Neural cell (in vitro differentiated cells): ENCODE data around the gene C6orf163.

Experiments used
- EP300 ChIP-seq: fragments of 450-650 bp; conservative IDR thresholded peaks from 2 replicates; pipeline ENCODE4 v1.6.1; 2014; ENCODE audit warnings: antibody characterized with exemption, mild to moderate bottlenecking, moderate library complexity; ENCODE audit not compliant: poor library complexity, severe bottlenecking
- EZH2 ChIP-seq: fragments of 200-600, 300-800 bp; shearing (Covaris generic), sonication (generic); IDR thresholded peaks from 2 replicates; pipeline ENCODE4 v1.6.1; 2014; ENCODE audit warnings: antibody characterized with exemption, low read length, borderline replicate concordance, mild to moderate bottlenecking; ENCODE audit not compliant: insufficient read depth, poor library complexity, severe bottlenecking
- MXI1 ChIP-seq: fragments of 450-650 bp; conservative IDR thresholded peaks from 2 replicates; pipeline ENCODE4 v1.6.1; 2014; ENCODE audit warnings: antibody characterized with exemption, mild to moderate bottlenecking; ENCODE audit not compliant: poor library complexity, severe bottlenecking
- POLR2AphosphoS5 ChIP-seq: IDR thresholded peaks from 2 replicates; pipeline ENCODE4 v1.6.1; 2012
- RAD21 ChIP-seq: fragments of 450-650 bp; conservative IDR thresholded peaks from 2 replicates; pipeline ENCODE4 v1.6.1; 2014; ENCODE audit warnings: antibody characterized with exemption, mild to moderate bottlenecking, moderate library complexity
- SMC3 ChIP-seq: fragments of 450-650 bp; conservative IDR thresholded peaks from 2 replicates; pipeline ENCODE4 v1.6.1; 2014; ENCODE audit warnings: antibody characterized with exemption, mild to moderate bottlenecking, moderate library complexity; ENCODE audit not compliant: poor library complexity
- TAF1 ChIP-seq: IDR thresholded peaks from 2 replicates; pipeline ENCODE4 v1.6.1; 2012; ENCODE audit warnings: low read depth
- TF ChIP-seq, protein P1 (sequence below): fragments of 450-650 bp; IDR thresholded peaks from 2 replicates; pipeline ENCODE4 v1.5.1; 2014; ENCODE audit warnings: antibody characterized with exemption, mild to moderate bottlenecking, moderate library complexity; ENCODE audit not compliant: poor library complexity, severe bottlenecking
- TF ChIP-seq, protein P2 (sequence below): IDR thresholded peaks from 2 replicates; pipeline ENCODE4 v1.6.1; 2012; ENCODE audit warnings: borderline replicate concordance

DNA sequence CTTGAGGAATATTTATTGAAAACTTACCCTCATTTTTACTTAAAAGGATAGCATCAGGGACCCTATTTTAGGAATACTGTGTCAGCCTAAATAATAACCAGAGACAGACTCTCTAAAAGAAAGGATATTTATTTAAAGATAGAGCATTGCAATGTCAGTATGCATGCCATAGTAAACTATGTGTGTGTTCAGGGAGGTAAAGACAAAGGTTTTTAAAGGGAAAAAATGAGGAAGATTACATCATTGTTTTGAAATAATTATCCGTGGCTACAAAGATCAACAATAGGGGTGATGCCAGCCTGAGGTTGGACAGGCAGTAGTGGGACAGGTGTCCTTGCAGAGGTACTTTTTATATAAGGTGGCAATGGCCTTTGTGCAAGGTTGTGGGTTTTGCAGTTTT, 39.4 kb downstream of the C6orf163 start:
- TF ChIP-seq, protein P1, sequence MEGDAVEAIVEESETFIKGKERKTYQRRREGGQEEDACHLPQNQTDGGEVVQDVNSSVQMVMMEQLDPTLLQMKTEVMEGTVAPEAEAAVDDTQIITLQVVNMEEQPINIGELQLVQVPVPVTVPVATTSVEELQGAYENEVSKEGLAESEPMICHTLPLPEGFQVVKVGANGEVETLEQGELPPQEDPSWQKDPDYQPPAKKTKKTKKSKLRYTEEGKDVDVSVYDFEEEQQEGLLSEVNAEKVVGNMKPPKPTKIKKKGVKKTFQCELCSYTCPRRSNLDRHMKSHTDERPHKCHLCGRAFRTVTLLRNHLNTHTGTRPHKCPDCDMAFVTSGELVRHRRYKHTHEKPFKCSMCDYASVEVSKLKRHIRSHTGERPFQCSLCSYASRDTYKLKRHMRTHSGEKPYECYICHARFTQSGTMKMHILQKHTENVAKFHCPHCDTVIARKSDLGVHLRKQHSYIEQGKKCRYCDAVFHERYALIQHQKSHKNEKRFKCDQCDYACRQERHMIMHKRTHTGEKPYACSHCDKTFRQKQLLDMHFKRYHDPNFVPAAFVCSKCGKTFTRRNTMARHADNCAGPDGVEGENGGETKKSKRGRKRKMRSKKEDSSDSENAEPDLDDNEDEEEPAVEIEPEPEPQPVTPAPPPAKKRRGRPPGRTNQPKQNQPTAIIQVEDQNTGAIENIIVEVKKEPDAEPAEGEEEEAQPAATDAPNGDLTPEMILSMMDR = no peak
- TF ChIP-seq, protein P2, sequence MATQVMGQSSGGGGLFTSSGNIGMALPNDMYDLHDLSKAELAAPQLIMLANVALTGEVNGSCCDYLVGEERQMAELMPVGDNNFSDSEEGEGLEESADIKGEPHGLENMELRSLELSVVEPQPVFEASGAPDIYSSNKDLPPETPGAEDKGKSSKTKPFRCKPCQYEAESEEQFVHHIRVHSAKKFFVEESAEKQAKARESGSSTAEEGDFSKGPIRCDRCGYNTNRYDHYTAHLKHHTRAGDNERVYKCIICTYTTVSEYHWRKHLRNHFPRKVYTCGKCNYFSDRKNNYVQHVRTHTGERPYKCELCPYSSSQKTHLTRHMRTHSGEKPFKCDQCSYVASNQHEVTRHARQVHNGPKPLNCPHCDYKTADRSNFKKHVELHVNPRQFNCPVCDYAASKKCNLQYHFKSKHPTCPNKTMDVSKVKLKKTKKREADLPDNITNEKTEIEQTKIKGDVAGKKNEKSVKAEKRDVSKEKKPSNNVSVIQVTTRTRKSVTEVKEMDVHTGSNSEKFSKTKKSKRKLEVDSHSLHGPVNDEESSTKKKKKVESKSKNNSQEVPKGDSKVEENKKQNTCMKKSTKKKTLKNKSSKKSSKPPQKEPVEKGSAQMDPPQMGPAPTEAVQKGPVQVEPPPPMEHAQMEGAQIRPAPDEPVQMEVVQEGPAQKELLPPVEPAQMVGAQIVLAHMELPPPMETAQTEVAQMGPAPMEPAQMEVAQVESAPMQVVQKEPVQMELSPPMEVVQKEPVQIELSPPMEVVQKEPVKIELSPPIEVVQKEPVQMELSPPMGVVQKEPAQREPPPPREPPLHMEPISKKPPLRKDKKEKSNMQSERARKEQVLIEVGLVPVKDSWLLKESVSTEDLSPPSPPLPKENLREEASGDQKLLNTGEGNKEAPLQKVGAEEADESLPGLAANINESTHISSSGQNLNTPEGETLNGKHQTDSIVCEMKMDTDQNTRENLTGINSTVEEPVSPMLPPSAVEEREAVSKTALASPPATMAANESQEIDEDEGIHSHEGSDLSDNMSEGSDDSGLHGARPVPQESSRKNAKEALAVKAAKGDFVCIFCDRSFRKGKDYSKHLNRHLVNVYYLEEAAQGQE = no peak
- TF ChIP-seq EZH2 (no peak), POLR2AphosphoS5 (no peak), EP300 (no peak), RAD21 (no peak), TAF1 (no peak), SMC3 (no peak), MXI1 (no peak)
